HUES64 (cell line): ENCODE data around the gene TBXAS1.
"Not testable (repeated sequence)": the region's sequence is repeated elsewhere in the genome, so short reads cannot be mapped to it uniquely, and the experiment has no call there.

ENCODE experiments used
- H3K27ac ChIP-seq: 2 replicates; pipeline ENCODE4 v1.7.0; 2013; ENCODE audit warnings: low read depth, low read length, inconsistent platforms
- H3K27me3 ChIP-seq: 2 replicates; pipeline ENCODE4 v1.6.1; 2013; ENCODE audit warnings: mild to moderate bottlenecking, low read length; ENCODE audit not compliant: insufficient read depth
- H3K36me3 ChIP-seq: 2 replicates; pipeline ENCODE4 v1.6.1; 2013; ENCODE audit warnings: mild to moderate bottlenecking, low read length; ENCODE audit not compliant: insufficient read depth
- H3K4me1 ChIP-seq: 2 replicates; pipeline ENCODE4 v1.6.1; 2013; ENCODE audit warnings: mild to moderate bottlenecking, low read length, moderate library complexity; ENCODE audit not compliant: insufficient read depth
- H3K4me3 ChIP-seq: 2 replicates; pipeline ENCODE4 v1.5.1; 2013; ENCODE audit warnings: mild to moderate bottlenecking, low read length, moderate library complexity
- H3K9ac ChIP-seq: 2 replicates; pipeline ENCODE4 v1.6.1; 2013; ENCODE audit warnings: mild to moderate bottlenecking, low read depth, low read length
- H3K9me3 ChIP-seq: 2 replicates; pipeline ENCODE4 v1.6.1; 2013; ENCODE audit warnings: low read depth, low read length; ENCODE audit not compliant: insufficient read depth
- WGBS: fragments of 150-250, 120-280 bp; methylation state at CpG from one replicate; pipeline ENCODE4 v1.1.7; 2013; ENCODE audit warnings: missing lambda C conversion rate; 5-methylcytosine and 5-hydroxymethylcytosine counted together

TBXAS1 gene

DNA sequence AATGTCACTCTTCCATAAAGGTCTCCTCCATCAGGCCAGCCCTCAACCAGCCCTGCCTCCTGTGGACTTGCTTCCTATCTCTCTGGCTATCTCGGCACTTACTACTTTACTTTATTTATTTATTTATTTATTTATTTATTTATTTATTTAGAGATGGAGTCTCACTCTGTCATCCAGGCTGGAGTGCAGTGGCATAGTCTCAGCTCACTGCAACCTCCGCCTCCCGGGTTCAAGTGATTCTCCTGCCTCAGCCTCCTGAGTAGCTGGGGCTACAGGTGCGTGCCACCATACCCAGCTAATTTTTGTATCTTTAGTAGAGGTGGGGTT lies 14.1 kb downstream of the TBXAS1 start:
- H3K4me3 ChIP-seq, H3K4me1 ChIP-seq, H3K36me3 ChIP-seq, H3K27ac ChIP-seq, H3K9me3 ChIP-seq, H3K9ac ChIP-seq, H3K27me3 ChIP-seq: not testable (repeated sequence)
- WGBS, result 96% methylated on average over 3 of the region's 4 CpGs

DNA sequence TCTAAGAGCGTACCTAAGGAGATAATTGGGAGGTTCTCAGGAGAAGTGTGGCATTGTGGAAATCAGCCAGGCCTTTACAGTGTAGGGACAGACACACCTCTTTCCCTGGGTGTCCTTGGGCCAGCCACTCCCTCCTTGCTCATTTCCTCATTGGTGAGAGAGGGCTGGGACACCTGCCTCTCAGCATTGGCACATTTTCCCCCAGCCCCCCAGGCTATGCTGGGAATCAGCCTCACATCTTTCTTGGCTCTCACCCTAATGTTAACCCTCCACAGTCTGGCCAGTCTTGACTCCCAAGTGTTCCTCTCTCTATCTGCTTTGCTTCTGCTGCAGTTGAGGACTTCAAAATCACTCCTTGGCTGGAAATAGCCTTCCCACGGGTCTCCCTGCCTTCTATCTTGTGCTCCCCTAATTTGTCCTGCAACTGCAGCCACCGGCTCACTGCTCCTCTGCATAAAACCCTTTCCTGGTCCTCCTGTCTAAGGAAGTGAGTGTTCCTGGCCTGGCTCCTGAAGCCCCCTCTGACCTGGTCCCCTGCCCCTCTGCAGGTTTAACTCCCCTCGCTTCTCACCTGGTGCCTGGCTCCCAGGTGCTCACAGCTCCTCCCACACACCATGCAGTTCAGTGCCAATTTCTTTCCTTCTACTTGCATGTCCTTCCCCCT lies 15.8 kb downstream of the TBXAS1 start:
- Histone ChIP-seq H3K27me3 (no peaks in the 10 kb centered on the region), H3K36me3 (no peaks in the 10 kb centered on the region), H3K4me3 (no peak overlapping the region), H3K9me3 (no peaks in the 10 kb centered on the region), H3K4me1 (no peaks in the 10 kb centered on the region), H3K9ac (no peak overlapping the region), H3K27ac (no peak overlapping the region)
- WGBS, result 85% methylated on average over 4 of the region's 4 CpGs

DNA sequence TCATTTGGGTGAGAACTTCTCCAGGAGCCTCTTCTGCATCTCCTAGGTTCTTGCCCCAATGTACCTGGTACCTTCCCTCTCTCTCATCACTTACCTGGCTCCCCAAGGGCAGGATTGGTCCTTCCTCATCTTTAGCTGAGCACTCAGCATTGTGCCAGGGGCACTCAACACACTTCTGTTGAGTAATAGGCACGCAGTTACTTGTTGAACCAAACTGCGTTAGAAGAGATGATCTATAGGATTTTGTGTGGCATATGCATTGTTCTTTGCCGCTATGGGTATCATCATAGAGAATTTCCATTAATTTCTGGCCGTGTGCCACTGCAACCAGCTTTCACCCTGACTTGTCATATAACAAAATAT lies 16.4 kb downstream of the TBXAS1 start:
- Histone ChIP-seq H3K9me3 (no peaks in the 10 kb centered on the region), H3K4me1 (no peaks in the 10 kb centered on the region), H3K36me3 (no peaks in the 10 kb centered on the region), H3K9ac (no peak overlapping the region), H3K4me3 (no peak overlapping the region), H3K27me3 (no peaks in the 10 kb centered on the region), H3K27ac (no peak overlapping the region)
- 99% methylated on average over 3 of the region's 4 CpGs for WGBS

DNA sequence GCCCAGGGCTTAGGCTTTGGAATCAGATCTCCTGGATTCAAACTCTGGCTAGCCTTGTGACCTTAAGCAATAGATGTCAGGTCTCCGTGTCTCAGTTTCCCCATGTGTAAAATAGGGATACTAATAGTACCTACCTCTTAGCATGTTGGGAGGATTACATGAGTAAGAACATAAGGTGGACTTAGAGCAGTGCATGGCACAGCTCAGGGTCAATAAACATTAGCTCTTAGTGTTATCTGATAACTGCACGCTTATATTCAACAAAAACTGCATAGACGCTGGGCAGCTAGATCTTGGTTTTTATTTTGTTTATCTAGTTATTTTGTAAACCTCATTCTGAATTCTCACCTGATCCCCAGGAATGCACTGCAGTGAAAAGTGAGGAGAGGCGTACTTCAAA lies 17.2 kb downstream of the TBXAS1 start:
- Histone ChIP-seq H3K36me3 (no peaks in the 10 kb centered on the region), H3K27ac (no peak overlapping the region), H3K4me3 (no peak overlapping the region), H3K27me3 (no peaks in the 10 kb centered on the region), H3K9ac (no peak overlapping the region), H3K4me1 (no peaks in the 10 kb centered on the region), H3K9me3 (no peaks in the 10 kb centered on the region)
- 92% methylated on average over 3 of the region's 4 CpGs for WGBS

DNA sequence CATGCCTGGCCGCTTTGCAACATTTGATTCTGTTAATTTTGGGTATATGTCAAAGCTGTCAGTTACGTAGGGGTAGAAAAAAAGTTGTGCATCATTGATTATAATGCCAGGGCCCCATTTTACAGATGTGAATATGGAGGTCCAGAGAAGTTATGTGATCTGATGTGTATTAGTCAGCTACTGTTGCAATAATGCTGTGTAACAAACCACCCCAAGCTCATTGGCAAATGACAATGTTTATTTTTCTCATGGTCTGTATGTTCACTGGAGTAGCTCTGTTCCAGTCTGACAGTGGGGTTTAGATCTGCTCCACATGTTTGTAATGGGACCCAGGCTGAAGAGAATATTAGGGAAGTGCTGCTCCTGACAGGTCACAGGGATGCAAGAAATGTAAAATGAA lies 19.2 kb downstream of the TBXAS1 start:
- WGBS, result 93% methylated on average over 2 of the region's 2 CpGs
- H3K27me3 ChIP-seq, result no peaks in the 10 kb centered on the region
- no peaks in the 10 kb centered on the region for H3K36me3 ChIP-seq

DNA sequence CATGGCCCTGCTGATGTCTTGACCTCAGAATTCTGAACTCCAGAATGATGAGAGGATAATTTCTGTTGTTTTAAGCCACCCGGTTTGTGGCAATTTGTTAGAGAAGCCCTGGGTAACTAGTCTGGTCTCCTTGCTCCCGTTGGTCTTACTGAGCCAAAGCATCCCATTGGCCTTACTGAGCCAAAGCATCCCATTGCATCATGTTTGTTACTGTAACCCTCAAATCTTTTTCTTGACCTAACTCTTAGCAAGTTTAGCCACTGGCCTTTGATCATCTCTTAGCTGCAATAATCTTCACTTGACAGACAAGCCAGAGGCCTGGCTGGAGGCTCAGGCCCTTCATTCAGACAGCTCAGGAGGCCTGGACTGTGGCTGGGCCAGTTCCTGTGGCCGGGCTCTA lies 21.8 kb downstream of the TBXAS1 start:
- Histone ChIP-seq H3K9me3 (no peaks in the 10 kb centered on the region), H3K27me3 (no peaks in the 10 kb centered on the region), H3K27ac (no peak overlapping the region), H3K9ac (no peak overlapping the region), H3K4me3 (no peak overlapping the region), H3K36me3 (no peaks in the 10 kb centered on the region), H3K4me1 (no peaks in the 10 kb centered on the region)
- 90% methylated on average over 3 of the region's 3 CpGs for WGBS

More for the DNA sequence above, 19.2 kb downstream of the TBXAS1 start:
- Histone ChIP-seq H3K9ac (no peak overlapping the region), H3K9me3 (no peaks in the 10 kb centered on the region), H3K4me3 (no peak overlapping the region), H3K4me1 (no peaks in the 10 kb centered on the region), H3K27ac (no peak overlapping the region)

DNA sequence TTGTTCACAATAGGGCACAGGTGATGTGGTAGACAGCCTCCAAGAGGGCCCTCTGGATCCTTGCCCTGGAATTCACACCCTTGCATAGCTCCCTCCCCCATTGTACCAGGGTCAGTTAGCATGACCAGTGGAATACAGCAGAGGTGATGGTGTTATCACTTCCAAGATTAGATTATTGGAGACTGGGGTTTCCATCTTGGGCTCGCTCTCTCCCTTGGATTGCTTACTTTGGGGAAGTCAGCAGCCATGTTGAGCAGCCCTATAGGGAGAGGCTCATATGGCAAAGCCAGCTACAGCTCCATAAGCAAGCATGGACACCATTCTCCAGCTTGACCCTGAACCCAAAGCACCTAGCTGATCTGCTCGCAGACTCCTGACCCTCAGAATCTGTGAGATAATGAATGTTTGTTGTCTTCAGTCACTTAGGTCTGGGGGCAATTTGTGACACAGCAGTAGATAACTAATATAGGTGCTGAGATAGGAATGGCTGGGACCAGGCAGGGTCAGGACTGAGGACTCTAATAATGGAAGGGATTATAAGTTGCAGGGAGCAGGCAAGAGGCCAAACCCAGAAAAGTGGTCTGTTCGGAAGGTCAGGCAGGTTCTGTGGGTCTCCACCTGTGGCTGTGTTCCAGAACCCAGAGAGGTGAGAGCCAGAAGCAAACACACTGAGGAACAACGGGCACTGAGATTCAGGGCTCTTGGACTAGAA lies 22.9 kb downstream of the TBXAS1 start:
- H3K27me3 ChIP-seq, result no peaks in the 10 kb centered on the region
- no peaks in the 10 kb centered on the region for H3K4me1 ChIP-seq
- no peak overlapping the region for H3K9ac ChIP-seq
- no peaks in the 10 kb centered on the region for H3K36me3 ChIP-seq
- no peak overlapping the region for H3K27ac ChIP-seq
- 84% methylated on average over 4 of the region's 4 CpGs for WGBS
- H3K4me3 ChIP-seq, result no peak overlapping the region
- no peaks in the 10 kb centered on the region for H3K9me3 ChIP-seq

DNA sequence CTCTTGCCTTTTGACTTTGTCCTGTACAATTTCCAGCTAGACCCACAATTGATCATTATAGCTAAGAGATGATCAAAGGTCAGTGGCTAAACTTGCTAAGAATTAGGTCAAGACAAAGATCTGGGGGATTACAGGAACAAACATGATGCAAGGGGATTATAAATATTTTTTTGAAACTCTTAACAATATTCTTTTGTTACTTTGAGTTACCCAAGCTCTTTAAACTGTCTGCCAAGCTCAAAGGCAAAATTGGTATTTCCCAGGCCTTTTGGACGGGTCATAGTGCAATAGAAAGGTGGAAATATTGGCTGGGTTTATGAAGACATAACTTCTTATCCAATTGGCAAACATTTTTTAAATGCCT lies 23.4 kb downstream of the TBXAS1 start:
- H3K4me3 ChIP-seq, result no peak overlapping the region
- no peaks in the 10 kb centered on the region for H3K36me3 ChIP-seq
- H3K27ac ChIP-seq, result no peak overlapping the region
- no peaks in the 10 kb centered on the region for H3K4me1 ChIP-seq
- 88% methylated on average over 1 of the region's 1 CpG for WGBS
- H3K9ac ChIP-seq, result no peak overlapping the region
- H3K27me3 ChIP-seq, result no peaks in the 10 kb centered on the region
- H3K9me3 ChIP-seq, result no peaks in the 10 kb centered on the region

DNA sequence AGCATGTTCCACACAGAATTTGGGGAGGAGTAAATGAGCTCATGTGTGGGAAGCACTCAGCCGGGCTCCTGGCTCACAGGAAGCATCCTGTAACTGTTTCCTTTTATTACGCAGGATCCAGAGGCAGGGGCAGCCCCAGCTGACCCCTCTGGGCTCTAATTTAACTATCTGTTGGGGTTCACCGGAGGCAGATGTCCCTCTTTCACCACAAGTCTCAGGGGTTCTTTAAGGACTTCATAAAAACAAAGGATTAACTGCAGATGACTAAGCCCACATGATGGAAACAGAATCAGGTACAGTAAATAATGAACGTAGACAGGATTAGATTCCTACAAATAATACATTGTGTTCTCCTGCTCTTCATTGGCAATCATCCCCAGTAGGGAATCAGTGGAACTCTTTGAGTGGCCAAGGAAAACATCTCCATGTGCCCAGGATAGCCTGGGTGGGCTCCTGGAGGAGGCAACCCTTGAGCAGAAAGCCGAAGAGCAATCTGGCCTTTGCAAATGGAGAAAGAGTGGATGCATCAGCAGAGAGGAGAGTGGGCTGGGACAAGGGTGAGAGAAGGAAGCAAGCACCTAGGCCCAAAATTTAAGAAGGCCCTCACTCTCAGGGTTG lies 24.6 kb downstream of the TBXAS1 start:
- Histone ChIP-seq H3K27ac (no peak overlapping the region), H3K9me3 (no peaks in the 10 kb centered on the region), H3K4me3 (no peak overlapping the region), H3K9ac (no peak overlapping the region), H3K4me1 (no peaks in the 10 kb centered on the region), H3K27me3 (no peaks in the 10 kb centered on the region), H3K36me3 (no peaks in the 10 kb centered on the region)
- WGBS, result 86% methylated on average over 5 of the region's 5 CpGs

DNA sequence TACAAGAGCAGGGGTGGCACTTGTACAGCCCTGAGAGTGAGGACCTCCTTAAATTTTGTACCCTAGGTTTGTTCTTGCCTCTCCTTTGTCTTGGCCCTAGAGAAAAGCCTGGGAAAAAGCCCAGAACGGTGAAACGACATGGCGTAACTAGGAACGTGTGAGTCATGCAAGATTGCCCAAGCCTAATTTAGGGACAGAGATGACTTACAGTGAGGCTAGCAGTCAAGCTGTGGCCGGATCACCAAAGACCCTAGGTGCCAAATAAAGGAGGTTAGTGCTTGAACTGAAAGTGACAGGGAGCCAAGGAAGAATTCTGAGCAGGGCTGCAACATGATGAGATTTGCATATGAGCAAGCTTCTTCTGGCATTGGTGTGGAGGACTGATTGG lies 25.1 kb downstream of the TBXAS1 start:
- Histone ChIP-seq H3K36me3 (no peaks in the 10 kb centered on the region), H3K4me1 (no peaks in the 10 kb centered on the region), H3K27me3 (no peaks in the 10 kb centered on the region), H3K9me3 (no peaks in the 10 kb centered on the region), H3K4me3 (no peak overlapping the region), H3K9ac (no peak overlapping the region), H3K27ac (no peak overlapping the region)
- WGBS, result 93% methylated on average over 5 of the region's 5 CpGs

DNA sequence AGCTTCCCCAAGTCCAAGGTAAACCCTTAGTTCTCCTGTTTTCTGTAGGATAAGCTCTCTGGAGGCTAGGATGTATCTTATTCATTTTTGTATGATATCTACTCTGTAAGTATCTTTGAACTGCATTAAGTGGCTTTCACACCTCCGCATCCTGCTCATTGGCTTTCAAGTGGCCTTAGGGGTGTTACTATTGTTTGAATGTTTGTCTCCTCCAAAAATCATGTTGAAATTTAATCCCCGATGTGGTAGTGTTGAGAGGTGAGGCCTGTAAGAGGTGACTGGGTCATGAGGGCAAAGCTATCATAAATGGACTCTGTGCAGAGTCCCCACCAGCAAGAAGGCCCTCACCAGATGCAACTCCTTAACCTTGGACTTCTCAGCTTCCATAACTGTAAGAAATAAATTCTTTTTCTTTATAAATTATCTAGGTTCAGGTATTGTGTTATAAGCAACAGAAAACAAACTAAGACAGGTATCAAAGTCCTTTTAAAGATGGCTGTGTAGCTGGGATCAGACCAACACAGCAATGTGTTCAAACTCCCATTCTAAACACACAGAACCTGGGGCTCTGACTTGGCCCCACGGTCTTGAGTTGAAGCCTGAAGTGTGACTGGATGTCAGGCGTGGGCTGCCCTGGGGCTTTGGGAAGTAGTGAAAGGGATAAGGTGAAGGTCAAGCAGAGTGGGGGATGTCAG lies 25.9 kb downstream of the TBXAS1 start:
- Histone ChIP-seq H3K9ac (no peak overlapping the region), H3K27me3 (no peaks in the 10 kb centered on the region), H3K36me3 (no peaks in the 10 kb centered on the region), H3K9me3 (no peaks in the 10 kb centered on the region), H3K4me1 (no peaks in the 10 kb centered on the region), H3K27ac (no peak overlapping the region), H3K4me3 (no peak overlapping the region)
- WGBS, result 91% methylated on average over 4 of the region's 4 CpGs
